Measurements from ENCODE around the gene TDP1.
A peak's percentile ranks its signal among the peaks of the same experiment; 100 is the strongest.

TDP1 gene

GRCh38 chr14:89911010-89911919, 44.5 kb upstream of the TDP1 start:
- H3K4me3 ChIP-seq (ENCODE audit: low read depth, low read length) = no peak overlapping the region
- TF ChIP-seq, protein P1, sequence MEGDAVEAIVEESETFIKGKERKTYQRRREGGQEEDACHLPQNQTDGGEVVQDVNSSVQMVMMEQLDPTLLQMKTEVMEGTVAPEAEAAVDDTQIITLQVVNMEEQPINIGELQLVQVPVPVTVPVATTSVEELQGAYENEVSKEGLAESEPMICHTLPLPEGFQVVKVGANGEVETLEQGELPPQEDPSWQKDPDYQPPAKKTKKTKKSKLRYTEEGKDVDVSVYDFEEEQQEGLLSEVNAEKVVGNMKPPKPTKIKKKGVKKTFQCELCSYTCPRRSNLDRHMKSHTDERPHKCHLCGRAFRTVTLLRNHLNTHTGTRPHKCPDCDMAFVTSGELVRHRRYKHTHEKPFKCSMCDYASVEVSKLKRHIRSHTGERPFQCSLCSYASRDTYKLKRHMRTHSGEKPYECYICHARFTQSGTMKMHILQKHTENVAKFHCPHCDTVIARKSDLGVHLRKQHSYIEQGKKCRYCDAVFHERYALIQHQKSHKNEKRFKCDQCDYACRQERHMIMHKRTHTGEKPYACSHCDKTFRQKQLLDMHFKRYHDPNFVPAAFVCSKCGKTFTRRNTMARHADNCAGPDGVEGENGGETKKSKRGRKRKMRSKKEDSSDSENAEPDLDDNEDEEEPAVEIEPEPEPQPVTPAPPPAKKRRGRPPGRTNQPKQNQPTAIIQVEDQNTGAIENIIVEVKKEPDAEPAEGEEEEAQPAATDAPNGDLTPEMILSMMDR (IDR thresholded peaks at IDR 0.05; ENCODE audit: low read depth, low read length) = no peak

GRCh38 chr14:89912221-89912620, 43.5 kb upstream of the TDP1 start:
- TF ChIP-seq, protein P1 (IDR thresholded peaks at IDR 0.05; ENCODE audit: low read depth, low read length) = no peak
- no peak overlapping the region for H3K4me3 ChIP-seq (ENCODE audit: low read depth, low read length)

DNA sequence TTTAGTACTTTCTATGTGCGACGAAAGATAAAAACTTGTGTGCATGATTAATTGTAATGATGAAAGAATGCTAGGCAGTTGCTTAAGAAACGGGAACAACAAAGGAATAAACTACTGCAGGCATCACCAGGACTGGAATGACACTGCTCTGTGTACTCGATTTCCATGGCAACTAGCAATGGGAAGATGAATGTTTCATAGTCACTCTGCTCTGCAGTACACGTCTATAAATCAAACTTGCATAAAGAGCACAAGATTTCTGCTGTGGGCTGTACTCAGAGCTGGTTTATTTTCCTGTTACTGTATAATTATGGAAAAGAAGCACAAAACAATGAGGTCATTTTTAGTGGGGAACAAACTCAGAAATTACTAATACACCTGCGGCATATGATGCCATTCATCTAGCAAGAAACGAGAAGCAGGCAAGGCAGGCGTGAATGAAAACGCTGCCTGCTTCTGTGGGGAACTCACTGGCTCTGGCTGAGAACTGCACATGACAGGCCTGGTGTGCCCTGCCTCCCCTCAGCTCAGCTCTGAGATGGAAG, 43.0 kb upstream of the TDP1 start:
- no peak overlapping the region for H3K4me3 ChIP-seq (ENCODE audit: low read depth, low read length)
- TF ChIP-seq, protein P1 (IDR thresholded peaks at IDR 0.05; ENCODE audit: low read depth, low read length) = no peak

- no peak overlapping the region for H3K4me3 ChIP-seq (ENCODE audit: low read depth, low read length)
- TF ChIP-seq, protein P1 (IDR thresholded peaks at IDR 0.05; ENCODE audit: low read depth, low read length) = peak; percentile 78
These were observed 40.4 kb upstream of the TDP1 start for GRCh38 chr14:89915114-89915878.

DNA sequence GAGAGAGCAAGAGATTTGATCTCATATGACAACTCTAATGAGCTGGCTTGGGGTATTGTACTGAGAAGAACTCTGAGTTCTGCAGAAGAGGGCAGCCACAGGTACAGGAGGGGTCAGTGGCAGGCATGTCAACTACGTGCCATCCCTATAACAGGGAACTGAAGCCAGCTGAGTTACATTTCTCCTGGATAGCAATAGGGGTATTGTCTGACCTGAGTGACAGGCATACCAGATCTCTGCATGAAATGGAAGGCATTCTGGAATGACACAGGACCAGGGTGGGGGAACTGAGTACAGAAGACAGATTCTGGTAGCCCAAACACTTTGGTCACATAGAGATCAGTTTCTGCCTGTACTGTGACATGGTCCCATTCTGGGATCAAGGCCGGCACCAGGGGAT, 37.0 kb upstream of the TDP1 start:
- TF ChIP-seq, protein P1 (IDR thresholded peaks at IDR 0.05; ENCODE audit: low read depth, low read length) = no peak
- no peak overlapping the region for H3K4me3 ChIP-seq (ENCODE audit: low read depth, low read length)

DNA sequence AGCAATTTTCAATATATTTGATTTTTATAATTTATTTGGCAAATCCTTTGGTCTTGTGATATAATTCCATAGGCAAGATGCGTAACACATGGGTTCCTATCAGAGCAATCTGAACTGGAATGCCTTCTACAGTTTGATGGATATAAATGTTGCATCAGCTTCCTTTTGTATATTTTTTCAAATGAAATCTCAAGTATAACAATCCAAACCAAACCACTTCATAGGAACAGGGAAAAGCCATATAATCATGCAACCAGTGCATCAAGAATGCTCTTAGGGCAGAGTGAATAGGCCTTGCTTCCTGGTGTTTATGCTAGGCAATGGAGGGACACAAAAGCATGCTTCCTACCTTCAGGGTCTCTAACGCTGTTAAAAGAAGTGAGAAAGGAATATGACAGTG, 35.7 kb upstream of the TDP1 start:
- TF ChIP-seq, protein P1 (IDR thresholded peaks at IDR 0.05; ENCODE audit: low read depth, low read length) = no peak
- no peak overlapping the region for H3K4me3 ChIP-seq (ENCODE audit: low read depth, low read length)

Measured in WI38 (cell line).